ENCODE results near the gene DNAH12.
"Not testable (repeated sequence)": the region's sequence is repeated elsewhere in the genome, so short reads cannot be mapped to it uniquely, and the experiment has no call there.

The DNAH12 gene

DNA sequence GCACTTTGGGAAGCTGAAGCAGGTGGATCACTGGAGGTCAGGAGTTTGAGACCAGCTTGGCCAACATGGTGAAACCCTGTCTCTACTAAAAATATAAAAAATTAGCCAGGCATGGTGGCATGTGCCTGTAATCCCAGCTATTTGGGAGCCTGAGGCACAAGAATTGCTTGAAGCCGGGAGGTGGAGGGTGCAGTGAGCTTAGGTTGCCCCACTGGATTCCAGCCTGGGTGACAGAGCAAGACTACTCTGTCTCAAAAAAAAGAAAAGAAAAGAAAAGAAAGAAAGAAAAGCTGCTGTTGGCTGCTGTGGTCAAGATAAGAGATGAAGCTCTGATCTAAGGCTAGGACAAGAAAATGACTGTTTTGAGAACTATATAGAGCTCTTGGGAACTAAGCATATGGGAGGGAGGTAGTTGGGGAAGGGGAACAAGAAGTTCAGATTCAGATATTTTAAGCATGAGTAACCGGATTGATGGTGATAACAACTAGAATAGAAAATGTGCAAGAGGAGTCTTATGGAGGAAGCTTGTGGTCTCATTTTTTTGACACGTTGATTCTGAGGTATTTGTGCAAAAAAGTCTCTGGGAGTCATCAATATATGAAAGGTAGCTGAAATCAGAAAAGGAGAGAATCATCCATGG, 25.7 kb downstream of the DNAH12 start:
- no peak for DNase-seq

DNA sequence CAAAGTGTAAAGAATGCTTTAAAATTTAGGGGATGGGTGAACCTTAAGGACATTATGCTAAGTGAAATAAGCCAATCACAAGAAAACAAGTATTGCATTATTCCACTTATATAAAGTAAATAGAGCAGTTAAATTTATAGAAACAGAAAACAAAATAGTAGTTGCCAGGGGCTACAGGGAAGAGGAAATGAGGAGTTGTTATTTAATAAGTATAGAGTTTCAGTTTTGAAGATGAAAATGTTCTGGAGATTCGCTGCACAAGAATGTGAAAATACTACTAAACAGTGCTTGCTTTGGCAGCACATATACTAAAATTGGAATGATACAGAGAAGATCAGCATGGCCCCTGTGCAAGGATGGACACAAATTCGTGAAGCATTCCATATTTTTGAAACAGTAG, 32.0 kb downstream of the DNAH12 start:
- no peak for DNase-seq

- DNase-seq: no peak
Measured at GRCh38 chr3:57505901-57506300, 38.2 kb downstream of the DNAH12 start.

- no peak for DNase-seq
Measured at GRCh38 chr3:57500506-57500905, 43.6 kb downstream of the DNAH12 start.

DNA sequence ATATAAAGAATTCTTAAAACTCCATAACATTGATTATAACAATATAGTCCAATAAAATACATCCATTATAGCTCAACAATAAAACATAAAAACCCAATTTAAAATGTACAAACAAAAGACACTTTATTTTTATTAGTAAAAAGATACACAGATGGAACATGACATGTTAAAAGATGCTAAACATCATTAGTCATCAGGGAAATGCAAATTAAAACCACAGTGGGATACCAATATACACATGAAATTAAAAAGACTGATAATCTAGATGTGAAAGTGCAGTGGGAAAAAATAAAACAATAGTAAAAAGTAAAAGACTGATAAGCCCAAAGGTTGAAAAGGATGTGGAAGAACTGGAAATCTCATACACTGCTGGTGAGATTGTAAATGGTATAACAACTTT, 46.2 kb downstream of the DNAH12 start:
- DNase-seq: no peak

DNA sequence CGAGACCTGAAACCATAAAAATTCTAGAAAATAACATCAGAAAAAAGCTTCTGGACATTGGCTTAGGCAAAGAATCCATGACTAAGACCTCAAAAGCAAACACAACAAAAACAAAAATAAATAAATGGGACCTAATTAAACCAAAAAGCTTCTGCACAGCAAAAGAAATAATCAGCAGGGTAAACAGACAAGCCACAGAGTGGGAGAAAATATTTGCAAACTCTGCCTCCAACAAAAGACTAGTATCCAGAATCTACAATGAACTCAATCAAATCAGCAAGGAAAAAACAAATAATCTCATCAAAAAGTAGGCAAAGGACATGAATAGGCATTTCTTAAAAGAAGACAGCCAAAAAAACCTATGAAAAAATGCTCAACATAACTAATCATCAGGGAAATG, 59.6 kb downstream of the DNAH12 start:
- DNase-seq: no peak

DNA sequence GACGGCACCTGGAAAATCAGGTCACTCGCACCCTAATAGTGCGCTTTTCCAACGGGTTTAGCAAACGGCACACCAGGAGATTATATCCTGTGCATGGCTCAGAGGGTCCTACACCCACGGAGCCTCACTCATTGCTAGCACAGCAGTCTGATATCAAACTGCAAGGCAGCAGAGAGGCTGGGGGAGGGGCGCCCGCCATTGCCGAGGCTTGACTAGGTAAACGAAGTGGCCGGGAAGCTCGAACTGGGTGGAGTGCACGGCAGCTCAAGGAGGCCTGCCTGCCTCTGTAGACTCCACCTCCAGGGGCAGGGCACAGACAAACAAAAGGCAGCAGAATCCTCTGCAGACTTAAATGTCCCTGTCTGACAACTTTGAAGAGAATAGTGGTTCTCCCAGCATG, 67.0 kb downstream of the DNAH12 start:
- DNase-seq: not testable (repeated sequence)

GRCh38 chr3:57464801-57465200, 79.3 kb downstream of the DNAH12 start:
- no peak for DNase-seq

DNA sequence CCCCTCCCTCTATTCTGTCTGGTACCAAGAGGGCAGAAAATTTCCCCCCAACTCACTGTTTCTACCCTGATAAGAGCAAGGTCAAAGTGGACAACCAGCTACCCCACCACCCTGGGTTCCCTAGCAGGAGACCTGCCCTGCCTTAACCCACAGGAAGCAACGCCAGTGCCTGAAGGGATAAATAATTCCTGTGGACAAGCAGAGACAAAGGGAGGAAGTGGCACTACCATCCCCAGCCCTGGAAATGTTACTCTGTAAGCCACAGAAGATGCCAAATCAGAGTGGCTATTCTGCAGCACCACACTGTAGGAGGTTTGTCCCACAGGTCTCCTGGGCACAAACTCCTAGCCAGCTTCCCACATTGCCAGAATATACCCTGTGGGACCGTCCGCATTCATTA, 80.1 kb downstream of the DNAH12 start:
- no peak for DNase-seq

DNA sequence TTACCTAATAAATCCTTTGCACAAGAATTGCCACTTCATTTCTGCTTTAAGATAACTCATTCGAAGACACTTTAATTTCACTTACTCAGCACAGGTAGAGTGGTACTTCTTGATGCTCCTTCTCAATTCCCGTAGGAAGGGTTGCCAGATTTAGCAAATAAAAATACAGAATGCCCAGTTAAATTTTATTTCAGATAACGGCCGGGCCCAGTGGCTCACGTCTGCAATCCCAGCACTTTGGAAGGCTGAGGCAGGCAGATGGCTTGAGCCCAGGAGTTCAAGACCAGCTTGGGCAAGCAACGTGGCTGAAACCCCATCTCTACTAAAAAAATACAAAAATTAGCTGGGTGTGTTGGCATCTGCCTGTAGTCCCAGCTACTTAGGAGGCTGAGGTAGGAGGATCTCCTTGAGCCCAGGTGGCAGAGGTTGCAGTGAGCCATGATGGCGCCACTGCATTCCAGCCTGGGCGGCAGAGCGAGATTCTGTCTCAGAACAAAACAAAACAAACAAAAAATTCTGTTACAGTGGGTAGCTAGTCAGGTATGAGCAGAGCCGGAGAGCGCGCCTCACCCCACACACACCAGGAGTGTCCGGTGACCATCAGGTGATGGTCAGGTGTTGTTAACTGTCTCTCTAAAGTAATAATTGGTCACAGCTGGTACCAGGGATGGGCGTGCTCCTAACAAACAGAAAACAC, 92.8 kb downstream of the DNAH12 start:
- DNase-seq: no peak

- DNase-seq: not testable (repeated sequence)
Measured at GRCh38 chr3:57449276-57449847, 94.8 kb downstream of the DNAH12 start.

- DNase-seq: not testable (repeated sequence)
Measured at GRCh38 chr3:57448489-57448888, 95.7 kb downstream of the DNAH12 start.

GRCh38 chr3:57446318-57446841, 97.8 kb downstream of the DNAH12 start:
- DNase-seq: no peak

DNA sequence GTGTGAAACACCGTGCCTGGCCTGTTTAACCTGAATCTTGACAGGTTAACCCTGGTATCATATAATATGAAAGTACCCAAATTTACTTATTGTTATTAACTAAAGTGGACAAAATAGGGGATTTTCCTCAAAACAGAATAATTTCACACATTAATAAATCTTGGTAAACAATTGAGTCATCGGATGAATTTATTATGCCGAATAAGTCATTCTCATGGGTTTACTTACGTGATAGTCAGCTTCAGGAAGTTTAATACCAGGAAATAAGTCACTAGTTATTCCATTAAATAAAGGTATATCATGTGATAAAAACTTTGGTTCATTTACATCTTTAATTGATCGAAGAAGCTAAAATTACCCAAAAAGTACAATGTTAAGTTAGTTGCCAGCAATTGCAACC, 99.7 kb downstream of the DNAH12 start:
- DNase-seq: no peak

GRCh38 chr3:57440144-57440543, 104.0 kb downstream of the DNAH12 start:
- DNase-seq: not testable (repeated sequence)

GRCh38 chr3:57438460-57438859, 105.7 kb downstream of the DNAH12 start:
- DNase-seq: not testable (repeated sequence)

DNA sequence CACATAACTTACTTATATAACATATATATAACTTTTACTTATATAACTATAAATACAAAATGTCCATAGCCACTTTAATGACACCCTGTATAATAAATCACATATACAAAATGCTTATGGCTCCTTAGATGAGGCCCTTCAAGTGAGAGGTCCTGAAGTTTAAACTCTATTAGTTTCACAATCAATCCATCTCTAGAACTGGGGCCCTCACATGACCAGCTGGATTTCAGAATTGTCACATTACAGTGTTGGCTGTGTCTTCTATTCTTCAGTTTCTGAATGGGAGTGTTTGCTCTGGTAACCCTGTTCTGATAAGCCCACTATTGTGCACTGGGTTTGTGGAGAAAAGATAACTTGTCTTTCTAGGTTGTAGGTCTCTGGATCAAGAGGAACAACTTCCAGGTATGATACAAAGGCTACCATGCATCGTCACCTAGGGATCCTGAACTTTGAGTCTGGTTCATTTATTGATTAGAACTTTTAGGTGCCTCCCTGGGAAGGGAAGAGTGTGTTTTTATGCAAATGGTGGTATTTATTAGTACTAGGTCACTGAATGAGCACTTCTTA, 107.9 kb downstream of the DNAH12 start:
- no peak for DNase-seq

DNA sequence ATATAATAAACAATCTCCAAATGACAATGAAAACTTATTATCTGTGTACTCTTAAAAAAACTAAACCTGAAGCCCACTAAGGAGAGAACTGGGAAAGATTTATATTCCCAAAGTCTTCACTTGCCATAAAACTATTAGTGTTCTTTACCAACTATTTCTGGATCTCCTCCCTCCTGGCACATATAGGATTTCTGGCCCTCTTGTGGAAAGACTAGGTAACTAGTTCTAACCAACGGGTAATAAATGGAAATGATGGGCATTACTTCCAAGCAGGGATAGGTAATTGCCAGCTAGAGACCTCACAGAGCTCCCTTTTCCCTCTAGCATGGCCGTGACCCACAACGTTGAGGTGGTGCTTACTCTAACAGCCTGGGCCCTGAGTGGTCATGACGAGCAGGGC, 110.1 kb downstream of the DNAH12 start:
- DNase-seq: no peak

- no peak for DNase-seq
Measured at GRCh38 chr3:57423335-57423734, 120.8 kb downstream of the DNAH12 start.

DNA sequence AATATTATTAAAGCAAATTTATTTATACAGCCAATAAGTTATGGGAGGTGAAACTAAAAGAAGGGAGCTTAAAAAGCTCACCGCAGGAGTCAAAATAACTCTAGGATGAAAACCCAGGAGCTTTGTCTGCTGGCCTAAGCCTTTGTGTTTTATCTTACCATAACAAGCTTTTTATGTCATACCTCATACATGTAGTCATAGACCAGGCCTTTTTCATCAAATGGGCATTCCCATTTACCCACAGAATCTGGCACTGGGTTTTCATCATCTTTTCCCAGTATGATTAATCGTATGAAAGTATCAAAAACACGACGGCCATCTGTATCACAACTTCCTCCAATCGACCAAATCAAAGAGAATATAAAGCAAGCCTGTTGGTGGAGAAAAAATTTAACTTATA, 122.8 kb downstream of the DNAH12 start:
- no peak for DNase-seq

- no peak for DNase-seq
Measured at GRCh38 chr3:57420001-57420400, 124.1 kb downstream of the DNAH12 start.

- DNase-seq: no peak
Measured at GRCh38 chr3:57411715-57412114, 132.4 kb downstream of the DNAH12 start.

DNA sequence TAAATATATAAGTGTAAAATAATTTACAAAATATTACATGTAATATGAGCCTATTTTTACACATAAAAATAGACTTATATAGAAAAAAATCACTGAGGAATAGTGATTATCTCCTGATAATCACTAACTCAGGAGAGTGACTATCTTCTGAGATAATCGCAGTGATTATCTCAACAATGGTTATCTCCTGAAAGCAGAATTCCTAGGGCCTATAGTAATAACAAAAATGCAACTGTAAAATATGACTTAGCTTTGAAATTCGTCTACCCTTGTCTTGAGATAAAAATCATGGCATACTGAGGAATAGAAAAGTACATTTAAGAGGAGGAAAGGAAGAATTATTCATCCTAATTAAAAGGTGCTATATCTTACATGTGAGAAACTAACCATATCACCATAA, 134.7 kb downstream of the DNAH12 start:
- no peak for DNase-seq

DNA sequence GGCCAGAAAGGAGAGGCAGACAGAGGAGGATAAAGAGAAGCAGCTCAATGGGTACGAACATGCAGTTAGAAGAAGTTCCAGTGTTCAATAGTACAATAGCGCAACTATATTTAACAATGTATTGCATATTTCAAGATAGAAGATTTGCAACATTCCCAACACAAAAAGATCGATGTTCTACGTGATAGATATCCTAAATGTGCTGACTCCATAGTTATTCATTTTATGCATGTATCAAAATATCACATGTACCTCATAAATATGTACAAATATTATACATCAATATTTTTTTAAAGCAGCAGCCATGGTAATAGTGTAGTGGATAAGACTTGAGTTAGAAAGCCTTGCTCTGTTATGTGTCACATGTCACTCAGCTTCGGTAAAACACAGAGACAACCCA, 141.5 kb downstream of the DNAH12 start:
- no peak for DNase-seq

Measured in C1 segment of cervical spinal cord (tissue), 14 donors.